SK-N-SH (cell line): ENCODE data around the gene DPF3. TPM values are rescaled to one million over a fixed set of nuclear protein-coding genes. Genes with fewer than 3 reads are reported as not detected.

ENCODE experiments used
- CTCF ChIA-PET: fragments of 300-600, 350-600 bp; formaldehyde crosslinking; extraction: SDS; loops from one replicate; lab custom pipeline; 2021; lab: Yijun Ruan, JAX
- POLR2A ChIA-PET: fragments of 350-600 bp; sonication (Branson Sonifier 250); formaldehyde crosslinking; extraction: SDS; loops from one replicate; lab custom pipeline; 2020; ENCODE audit warnings: antibody characterized with exemption, inconsistent platforms; lab: Yijun Ruan, JAX
- DNase-seq: peaks from one replicate; pipeline ENCODE4 v3.0.0; 2012
- H2AFZ ChIP-seq: fragments of 200-600 bp; sonication (generic); 2 replicates; pipeline ENCODE4 v1.8.1; 2016; ENCODE audit warnings: antibody characterized with exemption, mild to moderate bottlenecking, low read depth
- H3F3A ChIP-seq: fragments of 200-600 bp; sonication (generic); replicated peaks from 2 replicates; pipeline ENCODE3; 2016; ENCODE audit warnings: antibody characterized with exemption, mild to moderate bottlenecking; ENCODE audit not compliant: insufficient read depth
- H3K27ac ChIP-seq, 2 experiments: fragments of 200-500 bp in 1 of 2; fragments of 200-600 bp in 1 of 2; sonication (Bioruptor generic) in 1 of 2; sonication (generic), shearing (Covaris generic) in 1 of 2; 2 replicates each; pipeline versions ENCODE4 v1.5.1 to v1.6.1; 2014 to 2016; ENCODE audit warnings: low read depth in 2 of 2, inconsistent platforms in 1 of 2, low read length in 1 of 2, mild to moderate bottlenecking in 1 of 2, mixed read lengths in 1 of 2
- H3K27me3 ChIP-seq: fragments of 200-600 bp; sonication (generic), shearing (Covaris generic); 2 replicates; pipeline ENCODE4 v1.6.1; 2016; ENCODE audit warnings: mixed run types; ENCODE audit not compliant: insufficient read depth
- H3K36me3 ChIP-seq, 2 experiments: fragments of 200-500 bp in 1 of 2; fragments of 200-600 bp in 1 of 2; sonication (Bioruptor generic) in 1 of 2; sonication (generic) in 1 of 2; replicated peaks in 1 of 2; 2 replicates each; pipeline versions ENCODE3 to v1.5.1; 2014 to 2016; ENCODE audit warnings: low read length in 1 of 2, mild to moderate bottlenecking in 1 of 2; ENCODE audit not compliant: insufficient read depth in 2 of 2, control insufficient read depth in 1 of 2
- H3K4me1 ChIP-seq, 2 experiments: fragments of 200-500 bp in 1 of 2; fragments of 200-600 bp in 1 of 2; sonication (Bioruptor generic) in 1 of 2; sonication (generic), shearing (Covaris generic) in 1 of 2; 2 replicates each; pipeline versions ENCODE4 v1.5.1 to v1.6.1; 2014 to 2016; ENCODE audit warnings: low read depth in 1 of 2, low read length in 1 of 2, mixed run types in 1 of 2; ENCODE audit not compliant: insufficient read depth in 2 of 2, control insufficient read depth in 1 of 2
- H3K4me2 ChIP-seq: fragments of 200-600 bp; sonication (generic), shearing (Covaris generic); 2 replicates; pipeline ENCODE4 v1.6.1; 2017; ENCODE audit warnings: mixed run types
- H3K4me3 ChIP-seq, 2 experiments: fragments of 200-500 bp in 1 of 2; fragments of 200-600 bp in 1 of 2; sonication (Bioruptor generic) in 1 of 2; sonication (generic), shearing (Covaris generic) in 1 of 2; 2 replicates each; pipeline versions ENCODE4 v1.5.1 to v1.8.1; 2014 to 2016; ENCODE audit warnings: low read depth in 2 of 2, inconsistent platforms in 1 of 2, low read length in 1 of 2, mild to moderate bottlenecking in 1 of 2, mixed read lengths in 1 of 2, moderate library complexity in 1 of 2
- H3K79me2 ChIP-seq: fragments of 200-600 bp; sonication (generic); 2 replicates; pipeline ENCODE4 v1.8.1; 2017; ENCODE audit warnings: mild to moderate bottlenecking; ENCODE audit not compliant: insufficient read depth
- H3K9ac ChIP-seq: fragments of 200-600 bp; sonication (generic); 2 replicates; pipeline ENCODE4 v1.6.1; 2017; ENCODE audit warnings: mixed run types
- H3K9me2 ChIP-seq: fragments of 200-600 bp; sonication (generic); 2 replicates; pipeline ENCODE4 v1.6.1; 2017; ENCODE audit warnings: mixed run types
- H3K9me3 ChIP-seq: fragments of 200-600 bp; sonication (generic); 2 replicates; pipeline ENCODE4 v1.6.1; 2017; ENCODE audit warnings: mixed run types, mild to moderate bottlenecking, moderate library complexity
- H4K20me1 ChIP-seq: fragments of 200-600 bp; sonication (generic); 2 replicates; pipeline ENCODE4 v1.6.1; 2017; ENCODE audit warnings: mild to moderate bottlenecking, mixed run types; ENCODE audit not compliant: insufficient read depth
- CHD2 ChIP-seq: fragments of 150-350 bp; IDR thresholded peaks from 2 replicates; pipeline ENCODE4 v1.6.1; 2018; ENCODE audit warnings: low read length; ENCODE audit not compliant: partially characterized antibody
- EZH2phosphoT487 ChIP-seq: fragments of 200-600 bp; sonication (generic); IDR thresholded peaks from 2 replicates; pipeline ENCODE4 v1.6.1; 2017; ENCODE audit warnings: low read depth, mixed run types, mild to moderate bottlenecking, antibody characterized with exemption, moderate library complexity, borderline replicate concordance
- JUND ChIP-seq: IDR thresholded peaks from 2 replicates; pipeline ENCODE4 v1.4.0; 2012
- NFIC ChIP-seq: IDR thresholded peaks from 2 replicates; pipeline ENCODE4 v1.4.0; 2012; ENCODE audit warnings: borderline replicate concordance
- NRF1 ChIP-seq: IDR thresholded peaks from 2 replicates; pipeline ENCODE4 v1.6.1; 2012; ENCODE audit warnings: low read depth, mild to moderate bottlenecking, low read length
- POLR2AphosphoS5 ChIP-seq: IDR thresholded peaks from 2 replicates; pipeline ENCODE4 v1.6.1; 2012; ENCODE audit warnings: low read depth, low read length
- RAD21 ChIP-seq: IDR thresholded peaks from 2 replicates; pipeline ENCODE4 v1.6.1; 2012; ENCODE audit warnings: mild to moderate bottlenecking, low read length
- RFX5 ChIP-seq: IDR thresholded peaks from 2 replicates; pipeline ENCODE4 v1.6.1; 2012; ENCODE audit warnings: mild to moderate bottlenecking, improper control_type of control experiment, low read length
- TAF1 ChIP-seq: IDR thresholded peaks from 2 replicates; pipeline ENCODE4 v1.6.1; 2012; ENCODE audit warnings: low read depth, mild to moderate bottlenecking, low read length, moderate library complexity, borderline replicate concordance
- TCF12 ChIP-seq: IDR thresholded peaks from 2 replicates; pipeline ENCODE4 v1.4.0; 2012
- TEAD4 ChIP-seq: IDR thresholded peaks from 2 replicates; pipeline ENCODE4 v1.4.0; 2012; ENCODE audit warnings: mild to moderate bottlenecking, borderline replicate concordance; ENCODE audit not compliant: insufficient read depth
- WGBS: methylation state at CpG from one replicate; pipeline ENCODE4 v1.1.6; 2017; ENCODE audit warnings: low lambda C conversion rate; 5-methylcytosine and 5-hydroxymethylcytosine counted together
- polyA plus RNA-seq, 3 experiments: library from polyadenylated mRNA; depleted of rRNA; stranded (reverse); fragments of >200 nt; gene quantifications; 2 replicates each; pipeline ENCODE4 v1.2.3, GENCODE V29; 2012
- TF ChIP-seq, protein P1 (sequence below): fragments of 150-350 bp; IDR thresholded peaks from 2 replicates; pipeline ENCODE4 v1.6.1; 2017; ENCODE audit warnings: antibody characterized with exemption, low read length, low read depth, borderline replicate concordance

The DPF3 gene
- polyA plus RNA-seq, 1 of the 3 experiments (the other 2 are of a cell fraction) = 2.8 TPM

DNA sequence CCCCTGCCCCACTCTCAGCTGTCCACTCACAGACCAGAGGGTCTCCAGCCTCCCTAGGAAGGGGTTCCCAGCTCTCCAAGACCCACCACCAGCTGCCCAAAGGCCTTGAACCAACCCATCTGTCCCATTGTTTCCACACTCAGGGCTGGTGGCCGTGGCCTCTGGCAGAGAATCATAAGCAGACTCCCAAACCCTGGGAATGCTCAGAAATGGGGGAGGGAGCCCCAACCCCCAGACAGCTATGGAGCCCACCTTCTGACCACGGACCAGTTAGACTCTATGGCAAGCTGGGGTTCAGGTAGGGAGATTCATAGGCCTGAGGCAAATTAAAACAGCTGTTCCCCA is 280.0 kb downstream of the DPF3 start:
- no peaks in the 10 kb centered on the region for H3K9me3 ChIP-seq
- ChIA-PET POLR2A (no interaction called here), CTCF (interaction anchor here (0.6 kb wide), 1 partner anchor 291 kb away, joined by 3 read pairs; no protein-coding TSS in a partner anchor)
- no peak overlapping the region for H3K27ac ChIP-seq
- no peak overlapping the region for H3K4me3 ChIP-seq
- H3K9me2 ChIP-seq = no peaks in the 10 kb centered on the region
- no peaks in the 10 kb centered on the region for H3F3A ChIP-seq
- no peaks in the 10 kb centered on the region for H3K36me3 ChIP-seq
- H3K79me2 ChIP-seq = no peaks in the 10 kb centered on the region
- no peak overlapping the region for H2AFZ ChIP-seq
- H4K20me1 ChIP-seq = no peaks in the 10 kb centered on the region
- DNase-seq = no peak
- TF ChIP-seq POLR2AphosphoS5 (no peak), TAF1 (no peak), TCF12 (no peak), RFX5 (no peak), JUND (no peak)
- TF ChIP-seq, all 33 proteins: peak for 0
- Histone ChIP-seq H3K9ac (no peak overlapping the region), H3K4me1 (peaks cover 11 to 22% of the 10 kb centered on the region in 2 experiments; a peak in 3 of 4 replicates), H3K4me2 (no peak overlapping the region), H3K27me3 (no peaks in the 10 kb centered on the region)
- 54% methylated on average over 2 of the region's 2 CpGs for WGBS

DNA sequence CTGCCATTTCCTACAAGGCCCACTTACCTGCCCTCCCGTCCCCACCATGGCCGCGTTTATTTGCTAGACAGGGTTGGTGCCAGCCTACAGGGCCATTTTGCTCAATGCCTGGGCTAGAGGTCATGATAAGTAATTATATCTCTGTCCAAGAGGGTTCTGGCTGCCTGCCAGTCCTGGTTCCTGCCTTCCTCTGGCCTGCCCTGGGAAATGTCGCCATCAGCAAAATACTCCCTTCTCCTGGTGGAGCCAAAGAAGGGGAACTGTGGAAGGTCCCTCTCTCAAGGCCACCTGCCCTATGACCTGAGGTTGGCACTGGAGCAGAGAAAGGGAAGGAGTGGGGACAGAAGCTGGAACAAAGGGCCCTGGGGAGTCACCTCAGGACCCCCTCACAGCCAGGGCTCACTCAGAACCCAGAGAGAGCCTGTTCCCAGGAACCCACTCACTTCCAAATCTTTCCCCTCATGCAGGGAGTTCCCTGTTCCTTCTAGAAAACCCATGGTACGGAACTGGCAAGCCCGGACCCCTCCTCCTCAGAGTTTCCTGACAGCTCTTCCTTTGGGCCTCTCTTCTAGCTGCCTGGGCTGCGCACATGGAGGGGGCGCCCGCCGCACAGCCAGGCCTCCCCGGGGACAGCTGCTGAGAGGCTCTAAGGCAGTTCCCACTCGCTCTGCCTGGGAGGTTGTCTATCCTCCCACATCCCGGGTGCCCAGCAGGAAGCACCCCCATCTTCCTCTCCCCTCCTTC is 280.5 kb downstream of the DPF3 start:
- H3K27me3 ChIP-seq = no peaks in the 10 kb centered on the region
- WGBS = 89% methylated on average over 9 of the region's 13 CpGs
- H3K79me2 ChIP-seq = no peaks in the 10 kb centered on the region
- no peak overlapping the region for H3K4me3 ChIP-seq
- no peaks in the 10 kb centered on the region for H4K20me1 ChIP-seq
- TF ChIP-seq NFIC = peak; percentile 58
- TF ChIP-seq NRF1 = no peak
- peak; percentile 5; the same call in 1 of the 2 replicates for TF ChIP-seq TCF12
- H3K9me2 ChIP-seq = no peaks in the 10 kb centered on the region
- DNase-seq = peak; percentile 63
- H3K9ac ChIP-seq = no peak overlapping the region
- H3K36me3 ChIP-seq = no peaks in the 10 kb centered on the region
- H3K4me2 ChIP-seq = no peak overlapping the region
- H3K9me3 ChIP-seq = no peaks in the 10 kb centered on the region
- CTCF ChIA-PET = no interaction called here
- POLR2A ChIA-PET = no interaction called here
- no peaks in the 10 kb centered on the region for H3F3A ChIP-seq
- peaks cover 17 to 22% of the 10 kb centered on the region in 2 experiments; a peak in 3 of 4 replicates for H3K4me1 ChIP-seq
- no peak overlapping the region for H3K27ac ChIP-seq
- H2AFZ ChIP-seq = no peak overlapping the region

DNA sequence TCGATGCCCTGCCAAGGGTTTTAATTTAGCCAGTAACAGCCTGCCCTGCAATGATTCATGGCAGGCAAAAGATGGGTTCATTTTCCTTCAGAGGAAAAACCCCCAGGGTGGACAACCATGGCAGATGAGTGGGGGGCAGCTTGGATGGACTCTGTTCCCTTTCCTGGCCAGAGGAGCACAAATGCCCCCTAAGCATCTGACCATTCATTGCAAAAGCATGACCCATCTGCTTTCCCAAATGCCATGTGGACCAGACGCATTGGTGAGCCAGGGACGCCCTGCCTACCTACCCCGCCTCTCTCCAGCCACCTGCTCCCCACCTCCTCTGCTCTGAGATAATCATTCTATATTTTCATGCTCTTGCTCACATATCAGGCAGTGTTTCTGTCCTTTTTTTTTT is 281.9 kb downstream of the DPF3 start:
- WGBS = 94% methylated on average over 4 of the region's 4 CpGs
- CTCF ChIA-PET = no interaction called here
- peaks cover 16 to 26% of the 10 kb centered on the region in 2 experiments; a peak in 3 of 4 replicates for H3K4me1 ChIP-seq

More for the DNA sequence above, 281.9 kb downstream of the DPF3 start:
- Histone ChIP-seq H2AFZ (no peak overlapping the region), H3K9me3 (no peaks in the 10 kb centered on the region), H3K79me2 (no peaks in the 10 kb centered on the region), H3K27me3 (no peaks in the 10 kb centered on the region), H3K4me2 (no peak overlapping the region), H3K36me3 (no peaks in the 10 kb centered on the region), H4K20me1 (no peaks in the 10 kb centered on the region), H3K9ac (no peak overlapping the region), H3K27ac (no peak overlapping the region), H3K4me3 (no peak overlapping the region; a peak in 1 of 4 replicates), H3F3A (no peaks in the 10 kb centered on the region), H3K9me2 (no peaks in the 10 kb centered on the region)
- no peak for TF ChIP-seq TEAD4
- no peak for TF ChIP-seq CHD2
- TF ChIP-seq EZH2phosphoT487 = no peak
- TF ChIP-seq RAD21 = no peak
- TF ChIP-seq, protein P1, sequence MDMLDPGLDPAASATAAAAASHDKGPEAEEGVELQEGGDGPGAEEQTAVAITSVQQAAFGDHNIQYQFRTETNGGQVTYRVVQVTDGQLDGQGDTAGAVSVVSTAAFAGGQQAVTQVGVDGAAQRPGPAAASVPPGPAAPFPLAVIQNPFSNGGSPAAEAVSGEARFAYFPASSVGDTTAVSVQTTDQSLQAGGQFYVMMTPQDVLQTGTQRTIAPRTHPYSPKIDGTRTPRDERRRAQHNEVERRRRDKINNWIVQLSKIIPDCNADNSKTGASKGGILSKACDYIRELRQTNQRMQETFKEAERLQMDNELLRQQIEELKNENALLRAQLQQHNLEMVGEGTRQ = no peak
- POLR2A ChIA-PET = no interaction called here
- DNase-seq = no peak
